PFSK-1 (cell line): Measurements from ENCODE around the gene CDH26. TPM values are rescaled to one million over a fixed set of nuclear protein-coding genes. Genes with fewer than 3 reads are reported as not detected.

Experiments used
- FOXP2 ChIP-seq: optimal IDR thresholded peaks from 2 replicates; pipeline ENCODE3; 2011; ENCODE audit warnings: borderline replicate concordance, control low read depth, inconsistent platforms; ENCODE audit not compliant: insufficient read depth; ENCODE audit errors: extremely low read length, extremely low read depth
- POLR2AphosphoS5 ChIP-seq: IDR thresholded peaks from 2 replicates; pipeline ENCODE4 v1.6.1; 2012; ENCODE audit warnings: low read depth, mild to moderate bottlenecking, control low read depth, low read length, moderate library complexity
- SIN3A ChIP-seq: IDR thresholded peaks from 2 replicates; pipeline ENCODE4 v1.6.1; 2012; ENCODE audit warnings: mild to moderate bottlenecking, low read length, moderate library complexity, borderline replicate concordance; ENCODE audit not compliant: insufficient read depth
- TAF1 ChIP-seq: IDR thresholded peaks from 2 replicates; pipeline ENCODE4 v1.6.1; 2012; ENCODE audit warnings: low read length, control low read depth, borderline replicate concordance; ENCODE audit not compliant: insufficient read depth
- polyA plus RNA-seq: library from polyadenylated mRNA; unstranded; fragments of >200 nt; gene quantifications from one replicate; pipeline ENCODE4 v1.2.1, GENCODE V29; 2012; ENCODE audit warnings: low read depth, missing spikeins; ENCODE audit not compliant: insufficient read length
- TF ChIP-seq, protein P1 (sequence below), 2 experiments: IDR thresholded peaks; 2 replicates each; pipeline versions ENCODE4 v1.6.1 to v1.8.0; 2011 to 2012; ENCODE audit warnings: low read depth in 2 of 2, low read length in 2 of 2, control low read depth in 1 of 2, inconsistent platforms in 1 of 2, mild to moderate bottlenecking in 1 of 2, moderate library complexity in 1 of 2; ENCODE audit not compliant: insufficient read depth in 1 of 2

Gene CDH26
- not detected for polyA plus RNA-seq

- TF ChIP-seq TAF1 (no peak), POLR2AphosphoS5 (no peak), FOXP2 (no peak), SIN3A (no peak)
- TF ChIP-seq, protein P1, sequence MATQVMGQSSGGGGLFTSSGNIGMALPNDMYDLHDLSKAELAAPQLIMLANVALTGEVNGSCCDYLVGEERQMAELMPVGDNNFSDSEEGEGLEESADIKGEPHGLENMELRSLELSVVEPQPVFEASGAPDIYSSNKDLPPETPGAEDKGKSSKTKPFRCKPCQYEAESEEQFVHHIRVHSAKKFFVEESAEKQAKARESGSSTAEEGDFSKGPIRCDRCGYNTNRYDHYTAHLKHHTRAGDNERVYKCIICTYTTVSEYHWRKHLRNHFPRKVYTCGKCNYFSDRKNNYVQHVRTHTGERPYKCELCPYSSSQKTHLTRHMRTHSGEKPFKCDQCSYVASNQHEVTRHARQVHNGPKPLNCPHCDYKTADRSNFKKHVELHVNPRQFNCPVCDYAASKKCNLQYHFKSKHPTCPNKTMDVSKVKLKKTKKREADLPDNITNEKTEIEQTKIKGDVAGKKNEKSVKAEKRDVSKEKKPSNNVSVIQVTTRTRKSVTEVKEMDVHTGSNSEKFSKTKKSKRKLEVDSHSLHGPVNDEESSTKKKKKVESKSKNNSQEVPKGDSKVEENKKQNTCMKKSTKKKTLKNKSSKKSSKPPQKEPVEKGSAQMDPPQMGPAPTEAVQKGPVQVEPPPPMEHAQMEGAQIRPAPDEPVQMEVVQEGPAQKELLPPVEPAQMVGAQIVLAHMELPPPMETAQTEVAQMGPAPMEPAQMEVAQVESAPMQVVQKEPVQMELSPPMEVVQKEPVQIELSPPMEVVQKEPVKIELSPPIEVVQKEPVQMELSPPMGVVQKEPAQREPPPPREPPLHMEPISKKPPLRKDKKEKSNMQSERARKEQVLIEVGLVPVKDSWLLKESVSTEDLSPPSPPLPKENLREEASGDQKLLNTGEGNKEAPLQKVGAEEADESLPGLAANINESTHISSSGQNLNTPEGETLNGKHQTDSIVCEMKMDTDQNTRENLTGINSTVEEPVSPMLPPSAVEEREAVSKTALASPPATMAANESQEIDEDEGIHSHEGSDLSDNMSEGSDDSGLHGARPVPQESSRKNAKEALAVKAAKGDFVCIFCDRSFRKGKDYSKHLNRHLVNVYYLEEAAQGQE (IDR thresholded peaks at IDR 0.05; ENCODE audit: insufficient read depth in 1 of 2, low read depth in 2 of 2, low read length in 2 of 2): no peak
Observed at GRCh38 chr20:59958123-59958522, at the start of gene CDH26. Gene CDH26, plus strand, starts transcription at chr20:59958423. Its CDS starts 304 bp downstream, at chr20:59958727.

GRCh38 chr20:59908855-59909254 is 49.4 kb upstream of the CDH26 start:
- TF ChIP-seq, protein P1 (IDR thresholded peaks at IDR 0.05; ENCODE audit: insufficient read depth in 1 of 2, low read depth in 2 of 2, low read length in 2 of 2): no peak
- TF ChIP-seq TAF1: no peak
- no peak for TF ChIP-seq FOXP2
- TF ChIP-seq SIN3A: no peak
- no peak for TF ChIP-seq POLR2AphosphoS5

- TF ChIP-seq FOXP2 (no peak), SIN3A (no peak), TAF1 (no peak), POLR2AphosphoS5 (no peak)
- TF ChIP-seq, protein P1 (IDR thresholded peaks at IDR 0.05; ENCODE audit: insufficient read depth in 1 of 2, low read depth in 2 of 2, low read length in 2 of 2): no peak
Observed at GRCh38 chr20:59911041-59911440, 47.2 kb upstream of the CDH26 start.

DNA sequence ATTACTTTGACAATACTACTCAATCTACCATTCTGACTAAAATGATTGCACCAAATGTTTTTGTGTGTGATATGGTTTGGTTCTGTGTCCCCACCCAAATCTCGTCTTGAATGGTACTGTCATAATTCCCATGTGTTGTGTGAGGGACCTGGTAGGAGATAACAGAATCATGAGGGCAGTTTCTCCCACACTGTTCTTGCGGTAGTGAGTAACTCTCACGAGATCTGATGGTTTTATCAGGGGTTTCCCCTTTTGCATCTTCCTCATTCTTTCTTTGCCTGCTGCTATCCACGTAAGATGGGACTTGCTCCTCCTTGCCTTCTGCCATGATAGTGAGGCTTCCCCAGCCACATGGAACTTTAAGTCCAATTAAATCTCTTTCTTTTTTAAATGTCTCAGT is 45.6 kb upstream of the CDH26 start:
- TF ChIP-seq FOXP2 (no peak), POLR2AphosphoS5 (no peak), TAF1 (no peak), SIN3A (no peak)
- TF ChIP-seq, protein P1 (IDR thresholded peaks at IDR 0.05; ENCODE audit: insufficient read depth in 1 of 2, low read depth in 2 of 2, low read length in 2 of 2): no peak

DNA sequence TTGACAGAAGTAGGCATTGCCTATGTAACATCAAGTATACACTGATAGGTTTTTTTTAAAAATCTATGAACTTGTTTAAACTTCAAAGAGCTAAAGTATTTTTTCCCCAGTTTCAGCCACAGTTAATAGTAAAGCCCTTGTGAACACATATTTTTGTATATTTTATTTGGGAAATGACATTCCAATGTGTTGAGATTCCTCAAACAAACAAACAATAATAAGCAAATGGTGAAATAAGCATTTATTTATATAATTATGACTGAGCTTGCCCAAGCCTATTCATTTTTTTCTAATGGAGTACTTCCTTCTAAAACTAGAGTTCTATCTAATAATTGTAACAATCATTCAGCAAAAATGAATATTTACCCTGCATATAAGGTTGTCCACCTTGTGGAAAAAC is 37.3 kb upstream of the CDH26 start:
- TF ChIP-seq POLR2AphosphoS5: no peak
- TF ChIP-seq FOXP2: no peak
- TF ChIP-seq, protein P1 (IDR thresholded peaks at IDR 0.05; ENCODE audit: insufficient read depth in 1 of 2, low read depth in 2 of 2, low read length in 2 of 2): no peak
- TF ChIP-seq TAF1: no peak
- no peak for TF ChIP-seq SIN3A
